Activated CD4-positive, alpha-beta T cell treated with anti-CD3 and anti-CD28 coated beads for 4 hours (primary cell): ENCODE data around the gene HIC2.
A peak's percentile ranks its signal among the peaks of the same experiment; 100 is the strongest.
"Not testable (repeated sequence)": the region's sequence is repeated elsewhere in the genome, so short reads cannot be mapped to it uniquely, and the experiment has no call there.

Experiments
- DNase-seq, 2 donors: peaks; one replicate each; pipeline ENCODE4 v3.0.0-alpha.2; 2020

Gene HIC2

GRCh38 chr22:21450858-21451353 is 33.7 kb downstream of the HIC2 start:
- DNase-seq = no peak

GRCh38 chr22:21451545-21452520 is 34.7 kb downstream of the HIC2 start:
- DNase-seq = no peak

- not testable (repeated sequence) for DNase-seq
Observed at GRCh38 chr22:21452666-21453065, 35.5 kb downstream of the HIC2 start.

GRCh38 chr22:21454998-21455333 is 37.8 kb downstream of the HIC2 start:
- not testable (repeated sequence) for DNase-seq

GRCh38 chr22:21455334-21456089 is 38.3 kb downstream of the HIC2 start:
- DNase-seq = no peak

- no peak for DNase-seq
Observed at GRCh38 chr22:21457023-21457787, 40.0 kb downstream of the HIC2 start.

- DNase-seq = not testable (repeated sequence)
Observed at GRCh38 chr22:21462672-21463071, 45.5 kb downstream of the HIC2 start.

GRCh38 chr22:21467337-21468193 is 50.4 kb downstream of the HIC2 start, which contains the start of gene TMEM191C:
Gene TMEM191C (plus strand): TSS chr22:21467387. CDS start chr22:21467460, 73 bp downstream.
- DNase-seq = not testable (repeated sequence)

GRCh38 chr22:21468194-21469096 is 51.3 kb downstream of the HIC2 start:
- peak; percentile 88 to 90 for DNase-seq

- not testable (repeated sequence) for DNase-seq
Observed at GRCh38 chr22:21469097-21469994, 52.2 kb downstream of the HIC2 start.

- not testable (repeated sequence) for DNase-seq
Observed at GRCh38 chr22:21472984-21473383, 55.8 kb downstream of the HIC2 start.

- DNase-seq = not testable (repeated sequence)
Observed at GRCh38 chr22:21473664-21474063, 56.5 kb downstream of the HIC2 start.

- not testable (repeated sequence) for DNase-seq
Observed at GRCh38 chr22:21484039-21484438, 66.9 kb downstream of the HIC2 start.

- DNase-seq = not testable (repeated sequence)
Observed at GRCh38 chr22:21487723-21488122, 70.6 kb downstream of the HIC2 start.

GRCh38 chr22:21489149-21489680 is 72.0 kb downstream of the HIC2 start:
- DNase-seq = not testable (repeated sequence)

GRCh38 chr22:21490556-21490955 is 73.4 kb downstream of the HIC2 start:
- DNase-seq = not testable (repeated sequence)

- DNase-seq = not testable (repeated sequence)
Observed at GRCh38 chr22:21492271-21492670, 75.1 kb downstream of the HIC2 start.

- not testable (repeated sequence) for DNase-seq
Observed at GRCh38 chr22:21493789-21494782, 76.9 kb downstream of the HIC2 start.
